NCI-H2107 (cell line): ENCODE results near the gene CEP164.
"Not testable (repeated sequence)": the region's sequence is repeated elsewhere in the genome, so short reads cannot be mapped to it uniquely, and the experiment has no call there.

Experiments used
- DNase-seq: peaks from one replicate; lab custom pipeline; 2025; lab: John Stamatoyannopoulos, UW

The CEP164 gene

GRCh38 chr11:117442049-117442868, 114.6 kb downstream of the CEP164 start:
- DNase-seq, result no peak

GRCh38 chr11:117442869-117443239, 115.2 kb downstream of the CEP164 start:
- no peak for DNase-seq

GRCh38 chr11:117443266-117444186, 115.9 kb downstream of the CEP164 start:
- peak; percentile 31 for DNase-seq

- no peak for DNase-seq
These were observed 116.6 kb downstream of the CEP164 start for GRCh38 chr11:117444256-117444655.

GRCh38 chr11:117444711-117445658, 117.3 kb downstream of the CEP164 start:
- DNase-seq, result no peak

- no peak for DNase-seq
These were observed 121.5 kb downstream of the CEP164 start for GRCh38 chr11:117449111-117449693.

- DNase-seq, result no peak
These were observed 126.4 kb downstream of the CEP164 start for GRCh38 chr11:117453886-117454563.

GRCh38 chr11:117454564-117454917, 126.9 kb downstream of the CEP164 start:
- no peak for DNase-seq

GRCh38 chr11:117456027-117456720, 128.5 kb downstream of the CEP164 start:
- no peak for DNase-seq

- not testable (repeated sequence) for DNase-seq
These were observed 129.0 kb downstream of the CEP164 start for GRCh38 chr11:117456721-117457029.

GRCh38 chr11:117457031-117457785, 129.6 kb downstream of the CEP164 start:
- DNase-seq, result peak; percentile 81

GRCh38 chr11:117457835-117458234, 130.2 kb downstream of the CEP164 start:
- DNase-seq, result no peak

- peak; percentile 70 for DNase-seq
These were observed 130.8 kb downstream of the CEP164 start for GRCh38 chr11:117458275-117459122.

GRCh38 chr11:117459123-117459978, 131.7 kb downstream of the CEP164 start:
- no peak for DNase-seq

- DNase-seq, result no peak
These were observed 132.3 kb downstream of the CEP164 start for GRCh38 chr11:117459979-117460300.

GRCh38 chr11:117461396-117462182, 133.9 kb downstream of the CEP164 start:
- DNase-seq, result no peak

GRCh38 chr11:117462183-117462863, 134.7 kb downstream of the CEP164 start:
- DNase-seq, result no peak
